Breast epithelium (tissue), 4 donors: ENCODE measurements around the gene ZNHIT2. TPM values are rescaled to one million over a fixed set of nuclear protein-coding genes. Genes with fewer than 3 reads are reported as not detected.

Experiments
- DNase-seq, 2 donors: peaks; one replicate each; pipeline ENCODE4 v3.0.0-alpha.2; 2019; ENCODE audit warnings: low spot score in 2 of 2
- H3K27ac ChIP-seq, 2 donors: fragments of 200-600 bp; sonication (generic) in 1 of 2; one replicate each; pipeline ENCODE4 v1.5.1; 2016 to 2019; ENCODE audit warnings: mild to moderate bottlenecking in 1 of 2
- H3K27me3 ChIP-seq, 2 donors: fragments of 200-600 bp; sonication (generic) in 1 of 2; one replicate each; pipeline versions ENCODE4 v1.5.1 to v1.6.0; 2017 to 2019; ENCODE audit warnings: control low read depth in 1 of 2, mild to moderate bottlenecking in 1 of 2
- H3K36me3 ChIP-seq: fragments of 200-600 bp; one replicate; pipeline ENCODE4 v1.5.1; 2019
- H3K4me1 ChIP-seq, 2 donors: fragments of 200-600 bp; sonication (generic); one replicate each; pipeline ENCODE4 v1.5.1; 2016 to 2019; ENCODE audit warnings: control low read depth in 1 of 2
- H3K4me3 ChIP-seq, 3 donors: fragments of 200-600 bp; sonication (generic); 1 replicate in 2 of 3; 2 replicates in 1 of 3; pipeline ENCODE4 v1.5.1; 2016 to 2019; ENCODE audit warnings: mild to moderate bottlenecking in 3 of 3, moderate library complexity in 2 of 3
- H3K9me3 ChIP-seq, 2 donors: fragments of 200-600 bp; sonication (generic) in 1 of 2; one replicate each; pipeline ENCODE4 v1.5.1; 2016 to 2019; ENCODE audit warnings: control low read depth in 1 of 2
- CTCF ChIP-seq, 3 donors: fragments of 450-650 bp; IDR thresholded peaks; one replicate each; pipeline ENCODE4 v1.5.1; 2016 to 2017; ENCODE audit warnings: antibody characterized with exemption in 3 of 3, mild to moderate bottlenecking in 3 of 3, moderate library complexity in 3 of 3
- POLR2A ChIP-seq: fragments of 450-650 bp; IDR thresholded peaks from one replicate; pipeline ENCODE4 v1.6.1; 2016; ENCODE audit warnings: antibody characterized with exemption, mild to moderate bottlenecking, moderate library complexity
- POLR2AphosphoS5 ChIP-seq, 3 donors: sonication (generic); formaldehyde crosslinking; IDR thresholded peaks; one replicate each; pipeline ENCODE4 v1.6.1; 2017; ENCODE audit warnings: antibody characterized with exemption in 3 of 3
- intact Hi-C: fragments of 100-400 bp; cut with DNase I; formaldehyde crosslinking; loops from one replicate; pipeline ENCODE4 v1.15.1; 2023; ENCODE audit warnings: low total_unique reads
- total RNA-seq, 3 donors: library from RNA; depleted of rRNA; stranded (reverse); fragments of >200 nt; gene quantifications; one replicate each; pipeline ENCODE4 v1.1.0, GENCODE V29; 2016

Gene ZNHIT2
- total RNA-seq, 3 donors from 2014 or later: 14.6 to 23.3 (median 20.3) TPM

GRCh38 chr11:65160643-65161042, 43.1 kb upstream of the ZNHIT2 start:
- no peak for TF ChIP-seq CTCF (IDR thresholded peaks at IDR 0.05)
- TF ChIP-seq POLR2A: no peak
- TF ChIP-seq POLR2AphosphoS5 (IDR thresholded peaks at IDR 0.05): no peak
- DNase-seq: no peak
- intact Hi-C loops: no loop called here
- H3K27ac ChIP-seq: no peak overlapping the region
- no peak overlapping the region for H3K4me3 ChIP-seq
- no peaks in the 10 kb centered on the region for H3K4me1 ChIP-seq
- no peaks in the 10 kb centered on the region for H3K27me3 ChIP-seq
- no peaks in the 10 kb centered on the region for H3K36me3 ChIP-seq
- H3K9me3 ChIP-seq: no peaks in the 10 kb centered on the region

DNA sequence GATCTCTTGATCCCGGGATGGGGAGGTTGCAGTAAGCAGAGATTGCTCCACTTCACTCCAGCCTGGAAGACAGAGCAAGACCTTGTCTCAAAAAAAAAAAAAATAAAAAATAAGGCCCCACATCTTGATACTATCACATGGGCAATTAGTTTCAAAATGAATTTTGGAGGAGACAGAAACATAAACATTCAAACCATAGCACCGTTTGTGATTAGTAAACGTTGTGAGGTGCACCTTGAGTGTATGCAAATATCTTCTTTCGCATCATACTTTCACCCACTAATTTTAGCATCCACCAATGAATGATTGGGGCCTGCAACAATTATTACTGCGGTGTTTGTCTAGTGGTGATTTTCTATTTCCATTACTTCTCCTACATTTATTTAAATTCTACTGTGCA, 41.5 kb upstream of the ZNHIT2 start:
- intact Hi-C loops: no loop called here
- Histone ChIP-seq H3K27me3 (no peaks in the 10 kb centered on the region), H3K36me3 (no peaks in the 10 kb centered on the region), H3K27ac (no peak overlapping the region), H3K4me3 (no peak overlapping the region), H3K9me3 (no peaks in the 10 kb centered on the region), H3K4me1 (no peaks in the 10 kb centered on the region)
- DNase-seq: no peak
- no peak for TF ChIP-seq POLR2AphosphoS5 (IDR thresholded peaks at IDR 0.05)
- no peak for TF ChIP-seq POLR2A
- TF ChIP-seq CTCF (IDR thresholded peaks at IDR 0.05): no peak

GRCh38 chr11:65157336-65157735, 39.8 kb upstream of the ZNHIT2 start:
- H3K27me3 ChIP-seq: no peaks in the 10 kb centered on the region
- no peak overlapping the region for H3K4me3 ChIP-seq
- no peak for DNase-seq
- no peaks in the 10 kb centered on the region for H3K4me1 ChIP-seq
- no peak for TF ChIP-seq CTCF (IDR thresholded peaks at IDR 0.05)
- no peak for TF ChIP-seq POLR2A
- no peak for TF ChIP-seq POLR2AphosphoS5 (IDR thresholded peaks at IDR 0.05)
- H3K9me3 ChIP-seq: no peaks in the 10 kb centered on the region
- no peak overlapping the region for H3K27ac ChIP-seq
- H3K36me3 ChIP-seq: no peaks in the 10 kb centered on the region
- intact Hi-C loops: no loop called here

DNA sequence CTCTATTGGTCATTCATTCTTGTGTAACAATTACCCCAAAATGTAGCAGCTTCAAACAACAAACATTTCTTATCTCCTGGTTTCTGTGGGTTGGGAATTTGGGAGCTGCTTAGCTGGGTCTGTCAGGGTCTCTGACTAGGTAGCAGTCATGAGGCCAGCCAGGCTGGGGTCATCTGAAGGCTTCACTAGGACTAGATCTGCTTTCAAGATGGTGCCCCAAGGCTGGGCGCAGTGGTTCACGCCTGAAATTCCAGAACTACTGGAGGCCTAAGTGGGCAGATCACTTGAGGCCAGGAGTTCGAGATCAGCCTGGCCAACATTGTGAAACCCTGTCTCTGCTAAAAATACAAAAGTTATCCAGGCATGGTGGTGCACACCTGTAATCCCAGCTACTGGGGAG, 39.4 kb upstream of the ZNHIT2 start:
- H3K4me1 ChIP-seq: no peaks in the 10 kb centered on the region
- intact Hi-C loops: no loop called here
- H3K4me3 ChIP-seq: no peak overlapping the region
- no peaks in the 10 kb centered on the region for H3K9me3 ChIP-seq
- DNase-seq: no peak
- TF ChIP-seq CTCF (IDR thresholded peaks at IDR 0.05) (no peak), POLR2AphosphoS5 (IDR thresholded peaks at IDR 0.05) (no peak), POLR2A (no peak)
- H3K27ac ChIP-seq: no peak overlapping the region
- H3K27me3 ChIP-seq: no peaks in the 10 kb centered on the region
- no peaks in the 10 kb centered on the region for H3K36me3 ChIP-seq

DNA sequence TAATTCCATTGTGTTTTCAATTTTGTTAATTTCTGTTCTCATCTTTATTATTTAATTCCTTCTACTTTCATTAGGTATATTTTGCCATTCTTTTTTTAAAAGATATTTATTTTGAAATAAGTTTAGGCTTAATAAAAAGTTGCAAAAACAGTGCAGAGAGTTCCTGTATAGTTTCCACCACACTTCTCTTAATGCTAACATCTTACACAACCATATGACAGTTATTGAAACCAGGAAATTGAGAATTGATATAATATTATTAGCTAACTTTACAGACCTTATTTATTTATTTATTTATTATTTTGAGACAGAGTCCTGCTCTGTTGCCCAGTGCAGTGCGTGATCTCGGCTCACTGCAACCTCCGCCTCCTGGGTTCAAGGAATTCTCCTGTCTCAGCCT, 38.8 kb upstream of the ZNHIT2 start:
- no peak for TF ChIP-seq POLR2AphosphoS5 (IDR thresholded peaks at IDR 0.05)
- no peak for TF ChIP-seq CTCF (IDR thresholded peaks at IDR 0.05)
- no peak for TF ChIP-seq POLR2A
- no peaks in the 10 kb centered on the region for H3K27me3 ChIP-seq
- H3K36me3 ChIP-seq: no peaks in the 10 kb centered on the region
- no peaks in the 10 kb centered on the region for H3K4me1 ChIP-seq
- intact Hi-C loops: no loop called here
- no peak overlapping the region for H3K27ac ChIP-seq
- no peaks in the 10 kb centered on the region for H3K9me3 ChIP-seq
- no peak overlapping the region for H3K4me3 ChIP-seq
- DNase-seq: no peak
